Measurements from ENCODE around the gene HIVEP2. TPM values are rescaled to one million over a fixed set of nuclear protein-coding genes. Genes with fewer than 3 reads are reported as not detected.

The HIVEP2 gene
- total RNA-seq, 1 donor from 2014 or later, result 3.5 TPM

- Mint-ChIP-seq H3K9me3 (no peaks in the 10 kb centered on the region), H3K27me3 (ENCODE audit: low read depth) (no peaks in the 10 kb centered on the region), H3K27ac (ENCODE audit: unreplicated experiment) (no peak overlapping the region), H3K4me3 (no peak overlapping the region), H3K4me1 (peaks cover 10% of the 10 kb centered on the region), H3K36me3 (ENCODE audit: low read depth) (no peaks in the 10 kb centered on the region)
- DNase-seq (ENCODE audit: low read depth, low spot score), result no peak
- TF ChIP-seq, protein P1, sequence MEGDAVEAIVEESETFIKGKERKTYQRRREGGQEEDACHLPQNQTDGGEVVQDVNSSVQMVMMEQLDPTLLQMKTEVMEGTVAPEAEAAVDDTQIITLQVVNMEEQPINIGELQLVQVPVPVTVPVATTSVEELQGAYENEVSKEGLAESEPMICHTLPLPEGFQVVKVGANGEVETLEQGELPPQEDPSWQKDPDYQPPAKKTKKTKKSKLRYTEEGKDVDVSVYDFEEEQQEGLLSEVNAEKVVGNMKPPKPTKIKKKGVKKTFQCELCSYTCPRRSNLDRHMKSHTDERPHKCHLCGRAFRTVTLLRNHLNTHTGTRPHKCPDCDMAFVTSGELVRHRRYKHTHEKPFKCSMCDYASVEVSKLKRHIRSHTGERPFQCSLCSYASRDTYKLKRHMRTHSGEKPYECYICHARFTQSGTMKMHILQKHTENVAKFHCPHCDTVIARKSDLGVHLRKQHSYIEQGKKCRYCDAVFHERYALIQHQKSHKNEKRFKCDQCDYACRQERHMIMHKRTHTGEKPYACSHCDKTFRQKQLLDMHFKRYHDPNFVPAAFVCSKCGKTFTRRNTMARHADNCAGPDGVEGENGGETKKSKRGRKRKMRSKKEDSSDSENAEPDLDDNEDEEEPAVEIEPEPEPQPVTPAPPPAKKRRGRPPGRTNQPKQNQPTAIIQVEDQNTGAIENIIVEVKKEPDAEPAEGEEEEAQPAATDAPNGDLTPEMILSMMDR (conservative IDR thresholded peaks at IDR 0.05), result no peak
Observed at GRCh38 chr6:142821860-142822259, 123.1 kb downstream of the HIVEP2 start.

DNA sequence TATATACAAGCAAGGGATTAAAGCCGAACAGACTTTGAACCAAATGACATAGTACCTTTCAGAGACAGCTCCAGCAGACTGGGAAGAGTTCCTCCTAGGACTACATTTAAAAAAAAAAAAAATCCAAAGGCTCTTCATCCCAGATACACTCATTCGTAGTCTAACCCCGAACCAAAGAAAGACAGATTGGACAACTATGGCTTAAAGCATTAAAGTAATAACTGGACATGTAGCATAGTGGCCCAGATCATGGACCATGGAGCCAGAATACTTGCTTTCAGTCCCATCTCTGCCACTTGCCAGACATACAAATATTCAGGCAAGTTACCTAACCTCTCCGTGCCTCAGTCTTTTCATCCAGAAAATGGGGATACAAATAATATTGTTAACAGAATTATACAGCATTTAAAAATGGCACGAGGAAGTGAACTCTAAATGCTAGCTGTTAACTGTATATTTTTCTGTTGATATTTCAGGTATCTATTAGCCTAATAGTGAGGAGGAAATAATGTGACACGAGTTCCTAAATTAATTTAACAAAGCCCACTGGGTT is 123.7 kb downstream of the HIVEP2 start:
- H3K36me3 Mint-ChIP-seq (ENCODE audit: low read depth), result no peaks in the 10 kb centered on the region
- TF ChIP-seq, protein P1 (conservative IDR thresholded peaks at IDR 0.05), result no peak
- no peaks in the 10 kb centered on the region for H3K9me3 Mint-ChIP-seq
- peaks cover 10% of the 10 kb centered on the region for H3K4me1 Mint-ChIP-seq
- no peak overlapping the region for H3K4me3 Mint-ChIP-seq
- no peak for DNase-seq (ENCODE audit: low read depth, low spot score)
- H3K27me3 Mint-ChIP-seq (ENCODE audit: low read depth), result no peaks in the 10 kb centered on the region
- H3K27ac Mint-ChIP-seq (ENCODE audit: unreplicated experiment), result no peak overlapping the region

- Mint-ChIP-seq H3K27me3 (ENCODE audit: low read depth) (no peaks in the 10 kb centered on the region), H3K4me1 (peaks cover 10% of the 10 kb centered on the region)
Observed at GRCh38 chr6:142820338-142821051, 124.5 kb downstream of the HIVEP2 start.

DNA sequence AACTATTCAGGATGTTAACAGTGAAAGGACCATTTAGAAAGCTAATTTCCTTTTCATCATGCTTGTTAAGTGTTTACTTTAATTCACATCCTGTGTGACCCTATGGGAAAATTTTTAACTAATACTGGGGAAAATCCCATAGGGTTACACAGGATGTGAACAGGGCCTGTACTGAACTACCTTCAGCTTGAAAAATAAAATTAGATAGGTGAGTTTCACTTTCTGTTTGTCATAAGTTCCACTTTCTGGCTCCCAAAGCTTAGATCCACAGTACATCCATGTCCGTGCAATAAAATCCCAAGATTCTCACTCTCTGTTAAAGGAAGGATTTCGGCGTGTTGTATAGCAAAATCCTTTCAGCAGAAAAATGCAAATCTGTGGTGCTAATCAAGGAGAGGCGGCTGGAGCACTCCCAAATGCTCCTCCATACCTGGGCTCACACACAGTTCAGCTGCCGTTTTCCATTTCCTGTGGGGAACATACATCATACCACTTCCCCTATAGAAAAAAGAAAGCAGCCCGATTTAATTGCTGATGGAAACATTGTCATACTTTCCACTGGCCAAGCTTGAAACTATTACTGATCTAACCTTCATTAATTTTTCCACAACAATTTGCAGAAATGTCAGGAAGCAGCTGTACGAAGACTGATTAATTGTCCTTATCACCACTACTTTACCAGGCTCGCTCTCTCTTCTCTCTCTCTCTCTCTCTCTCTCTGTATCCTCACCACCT is 125.2 kb downstream of the HIVEP2 start:
- H3K27me3 Mint-ChIP-seq (ENCODE audit: low read depth), result no peaks in the 10 kb centered on the region
- H3K4me1 Mint-ChIP-seq, result peaks cover 10% of the 10 kb centered on the region
- H3K36me3 Mint-ChIP-seq (ENCODE audit: low read depth), result no peaks in the 10 kb centered on the region
- H3K4me3 Mint-ChIP-seq, result no peak overlapping the region
- peak overlapping the region; percentile 54 for H3K27ac Mint-ChIP-seq (ENCODE audit: unreplicated experiment)
- no peaks in the 10 kb centered on the region for H3K9me3 Mint-ChIP-seq
- no peak for DNase-seq (ENCODE audit: low read depth, low spot score)
- TF ChIP-seq, protein P1 (conservative IDR thresholded peaks at IDR 0.05), result no peak

More at GRCh38 chr6:142820338-142821051, 124.5 kb downstream of the HIVEP2 start:
- no peaks in the 10 kb centered on the region for H3K36me3 Mint-ChIP-seq (ENCODE audit: low read depth)
- peak overlapping the region; percentile 54 for H3K27ac Mint-ChIP-seq (ENCODE audit: unreplicated experiment)
- TF ChIP-seq, protein P1 (conservative IDR thresholded peaks at IDR 0.05), result no peak
- DNase-seq (ENCODE audit: low read depth, low spot score), result no peak
- H3K9me3 Mint-ChIP-seq, result no peaks in the 10 kb centered on the region
- H3K4me3 Mint-ChIP-seq, result no peak overlapping the region

GRCh38 chr6:142816486-142816885 is 128.5 kb downstream of the HIVEP2 start:
- Mint-ChIP-seq H3K4me3 (no peak overlapping the region), H3K36me3 (ENCODE audit: low read depth) (no peaks in the 10 kb centered on the region), H3K4me1 (peaks cover 3% of the 10 kb centered on the region), H3K27me3 (ENCODE audit: low read depth) (no peaks in the 10 kb centered on the region), H3K27ac (ENCODE audit: unreplicated experiment) (no peak overlapping the region), H3K9me3 (peaks cover 3% of the 10 kb centered on the region)
- DNase-seq (ENCODE audit: low read depth, low spot score), result no peak
- TF ChIP-seq, protein P1 (conservative IDR thresholded peaks at IDR 0.05), result no peak
